Activated T-helper 1 cell treated with anti-CD3 and anti-CD28 coated beads, Interleukin-12 subunit alpha, Interleukin-12 subunit beta, Interleukin-2, Interleukin-4 antibody, amounts not matched to agents 30 ng/mL and 10 ng/mL and 1 ng/mL, durations not matched to agents 14 hours and 24 hours and 36 hours (primary cell): ENCODE measurements around the gene NCS1. TPM values are rescaled to one million over a fixed set of nuclear protein-coding genes. Genes with fewer than 3 reads are reported as not detected.
"Not testable (repeated sequence)": the region's sequence is repeated elsewhere in the genome, so short reads cannot be mapped to it uniquely, and the experiment has no call there.

ENCODE experiments used
- DNase-seq: peaks from one replicate; pipeline ENCODE4 v3.0.0; 2021; ENCODE audit warnings: low spot score
- H3K27ac Mint-ChIP-seq: one replicate; pipeline ENCODE4 v1.8.0; 2021; ENCODE audit warnings: mild to moderate bottlenecking, mixed read lengths
- H3K27me3 Mint-ChIP-seq: one replicate; pipeline ENCODE4 v1.8.0; 2022; ENCODE audit warnings: mild to moderate bottlenecking, moderate library complexity, mixed read lengths; ENCODE audit not compliant: insufficient read depth
- H3K36me3 Mint-ChIP-seq: one replicate; pipeline ENCODE4 v1.8.0; 2021; ENCODE audit warnings: low read depth, mixed read lengths
- H3K4me1 Mint-ChIP-seq: one replicate; pipeline ENCODE4 v1.8.0; 2021; ENCODE audit warnings: low read depth, mixed read lengths
- H3K4me3 Mint-ChIP-seq: one replicate; pipeline ENCODE4 v1.8.0; 2021; ENCODE audit warnings: mild to moderate bottlenecking, moderate library complexity, mixed read lengths
- H3K9me3 Mint-ChIP-seq: one replicate; pipeline ENCODE4 v1.8.0; 2021; ENCODE audit warnings: mixed read lengths
- intact Hi-C: fragments of 100-400 bp; cut with micrococcal nuclease; formaldehyde crosslinking; loops from one replicate; pipeline ENCODE4 v1.15.1; 2024
- total RNA-seq: library from RNA; stranded (reverse); gene quantifications from 2 replicates; pipeline ENCODE4 v1.2.3, GENCODE V29; 2022

NCS1 gene
- total RNA-seq, 1 donor from 2014 or later: 3.9 TPM

- no peaks in the 10 kb centered on the region for H3K36me3 Mint-ChIP-seq
- no peak for DNase-seq
- H3K9me3 Mint-ChIP-seq: no peaks in the 10 kb centered on the region
- no peak overlapping the region for H3K27ac Mint-ChIP-seq
- peaks cover 57% of the 10 kb centered on the region for H3K27me3 Mint-ChIP-seq
- H3K4me1 Mint-ChIP-seq: no peaks in the 10 kb centered on the region
- intact Hi-C loops: no loop called here
- H3K4me3 Mint-ChIP-seq: no peak overlapping the region
These were observed 92.5 kb downstream of the NCS1 start for GRCh38 chr9:130264414-130265350.

- Mint-ChIP-seq H3K4me3 (no peak within 1 kb of the TSS), H3K9me3 (no peaks in the 10 kb centered on the region), H3K27me3 (peaks cover 54% of the 10 kb centered on the region), H3K36me3 (no peaks in the 10 kb centered on the region), H3K4me1 (no peaks in the 10 kb centered on the region), H3K27ac (no peak within 1 kb of the TSS)
- no peak for DNase-seq
- intact Hi-C loops: no loop called here
These were observed 93.4 kb downstream of the NCS1 start, which contains the start of gene HMCN2 for GRCh38 chr9:130265431-130266235. Gene HMCN2, plus strand, starts transcription at chr9:130265760. Its CDS starts 119 bp downstream, at chr9:130265879.

- H3K4me1 Mint-ChIP-seq: no peaks in the 10 kb centered on the region
These were observed 94.3 kb downstream of the NCS1 start for GRCh38 chr9:130266236-130267098.

GRCh38 chr9:130267930-130268329 is 95.7 kb downstream of the NCS1 start:
- no peaks in the 10 kb centered on the region for H3K4me1 Mint-ChIP-seq
- no peaks in the 10 kb centered on the region for H3K9me3 Mint-ChIP-seq
- intact Hi-C loops: no loop called here
- H3K4me3 Mint-ChIP-seq: no peak overlapping the region
- H3K27ac Mint-ChIP-seq: no peak overlapping the region
- no peaks in the 10 kb centered on the region for H3K36me3 Mint-ChIP-seq
- DNase-seq: no peak
- peaks cover 48% of the 10 kb centered on the region for H3K27me3 Mint-ChIP-seq

More at GRCh38 chr9:130266236-130267098, 94.3 kb downstream of the NCS1 start:
- Mint-ChIP-seq H3K27ac (no peak overlapping the region), H3K9me3 (no peaks in the 10 kb centered on the region), H3K36me3 (no peaks in the 10 kb centered on the region), H3K27me3 (peaks cover 51% of the 10 kb centered on the region), H3K4me3 (no peak overlapping the region)
- intact Hi-C loops: no loop called here
- no peak for DNase-seq

GRCh38 chr9:130268521-130269211 is 96.5 kb downstream of the NCS1 start:
- intact Hi-C loops: no loop called here
- Mint-ChIP-seq H3K9me3 (no peaks in the 10 kb centered on the region), H3K27ac (no peak overlapping the region), H3K36me3 (no peaks in the 10 kb centered on the region), H3K4me3 (no peak overlapping the region), H3K4me1 (no peaks in the 10 kb centered on the region), H3K27me3 (peaks cover 42% of the 10 kb centered on the region)
- no peak for DNase-seq

- Mint-ChIP-seq H3K9me3 (no peaks in the 10 kb centered on the region), H3K36me3 (no peaks in the 10 kb centered on the region), H3K27me3 (peaks cover 21% of the 10 kb centered on the region), H3K4me3 (no peak overlapping the region), H3K4me1 (no peaks in the 10 kb centered on the region), H3K27ac (no peak overlapping the region)
- DNase-seq: no peak
- intact Hi-C loops: no loop called here
These were observed 99.3 kb downstream of the NCS1 start for GRCh38 chr9:130271473-130271872.

GRCh38 chr9:130275156-130275555 is 103.0 kb downstream of the NCS1 start:
- intact Hi-C loops: no loop called here
- Mint-ChIP-seq H3K4me1 (no peaks in the 10 kb centered on the region), H3K4me3 (no peak overlapping the region), H3K36me3 (no peaks in the 10 kb centered on the region), H3K27ac (no peak overlapping the region), H3K27me3 (peaks cover 3% of the 10 kb centered on the region), H3K9me3 (no peaks in the 10 kb centered on the region)
- no peak for DNase-seq

GRCh38 chr9:130276121-130276520 is 103.9 kb downstream of the NCS1 start:
- Mint-ChIP-seq H3K27ac (no peak overlapping the region), H3K4me3 (no peak overlapping the region), H3K9me3 (no peaks in the 10 kb centered on the region), H3K36me3 (no peaks in the 10 kb centered on the region), H3K4me1 (no peaks in the 10 kb centered on the region), H3K27me3 (peaks cover 3% of the 10 kb centered on the region)
- intact Hi-C loops: no loop called here
- no peak for DNase-seq

GRCh38 chr9:130276955-130277354 is 104.8 kb downstream of the NCS1 start:
- no peak overlapping the region for H3K27ac Mint-ChIP-seq
- intact Hi-C loops: no loop called here
- H3K27me3 Mint-ChIP-seq: peaks cover 3% of the 10 kb centered on the region
- H3K4me3 Mint-ChIP-seq: no peak overlapping the region
- no peaks in the 10 kb centered on the region for H3K36me3 Mint-ChIP-seq
- no peaks in the 10 kb centered on the region for H3K9me3 Mint-ChIP-seq
- no peaks in the 10 kb centered on the region for H3K4me1 Mint-ChIP-seq
- DNase-seq: no peak

- intact Hi-C loops, H3K27me3 Mint-ChIP-seq, H3K4me1 Mint-ChIP-seq, H3K36me3 Mint-ChIP-seq, H3K27ac Mint-ChIP-seq, H3K9me3 Mint-ChIP-seq, H3K4me3 Mint-ChIP-seq, DNase-seq: not testable (repeated sequence)
These were observed 105.3 kb downstream of the NCS1 start for GRCh38 chr9:130277525-130277924.

- no peak for DNase-seq
- Mint-ChIP-seq H3K27ac (no peak overlapping the region), H3K4me3 (no peak overlapping the region), H3K9me3 (no peaks in the 10 kb centered on the region), H3K36me3 (no peaks in the 10 kb centered on the region), H3K4me1 (no peaks in the 10 kb centered on the region), H3K27me3 (peaks cover 2% of the 10 kb centered on the region)
- intact Hi-C loops: no loop called here
These were observed 111.5 kb downstream of the NCS1 start for GRCh38 chr9:130283539-130284248.
